GM18499 (cell line): ENCODE measurements around the gene EDC4.

Source experiments
- ATAC-seq: cut with Tn5 transposase; IDR thresholded peaks from one replicate; pipeline ENCODE4 v1.9.1; 2021; ENCODE audit warnings: moderate number of reproducible peaks; ENCODE audit not compliant: insufficient read depth, unreplicated experiment

The EDC4 gene

GRCh38 chr16:67926181-67926750, 53.4 kb downstream of the EDC4 start:
- no peak for ATAC-seq

- no peak for ATAC-seq
Observed at GRCh38 chr16:67927131-67927941, 54.5 kb downstream of the EDC4 start.

- no peak for ATAC-seq
Observed at GRCh38 chr16:67928147-67928546, 55.3 kb downstream of the EDC4 start.

- ATAC-seq, result no peak
Observed at GRCh38 chr16:67928561-67929364, 55.9 kb downstream of the EDC4 start.

GRCh38 chr16:67930191-67930590, 57.3 kb downstream of the EDC4 start:
- ATAC-seq, result no peak

GRCh38 chr16:67930678-67931211, 57.9 kb downstream of the EDC4 start:
- no peak for ATAC-seq
